Activated CD4-positive, CD25-positive, alpha-beta regulatory T cell (primary cell): ENCODE measurements around the gene PARD3.
"Not testable (repeated sequence)": the region's sequence is repeated elsewhere in the genome, so short reads cannot be mapped to it uniquely, and the experiment has no call there.

Experiments used
- DNase-seq, 4 experiments: peaks; one replicate each; lab custom pipeline; 2025; lab: John Stamatoyannopoulos, UW

Gene PARD3

DNA sequence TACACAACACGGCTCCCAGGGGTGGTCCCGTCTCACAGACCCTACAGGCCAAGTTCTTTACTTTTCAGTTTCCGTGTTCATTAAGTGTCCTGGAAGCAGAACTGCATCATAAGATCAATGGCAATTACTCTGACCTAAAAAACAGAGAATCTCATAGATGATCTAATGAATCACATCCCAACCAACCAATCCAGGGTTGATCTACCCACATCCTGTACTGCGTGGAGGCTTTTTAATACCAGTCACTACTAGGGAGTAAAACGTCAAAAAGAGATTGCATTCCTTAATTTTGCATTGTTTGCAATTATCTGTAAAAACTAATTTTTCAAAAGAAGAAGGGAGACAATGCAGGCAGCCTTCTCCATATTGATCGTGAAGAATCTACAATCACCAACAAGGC lies 72.6 kb downstream of the PARD3 start:
- no peak for DNase-seq

GRCh38 chr10:34741087-34741486 lies 74.0 kb downstream of the PARD3 start:
- DNase-seq: not testable (repeated sequence)

- no peak for DNase-seq
These were observed 74.8 kb downstream of the PARD3 start for GRCh38 chr10:34740321-34740720.

DNA sequence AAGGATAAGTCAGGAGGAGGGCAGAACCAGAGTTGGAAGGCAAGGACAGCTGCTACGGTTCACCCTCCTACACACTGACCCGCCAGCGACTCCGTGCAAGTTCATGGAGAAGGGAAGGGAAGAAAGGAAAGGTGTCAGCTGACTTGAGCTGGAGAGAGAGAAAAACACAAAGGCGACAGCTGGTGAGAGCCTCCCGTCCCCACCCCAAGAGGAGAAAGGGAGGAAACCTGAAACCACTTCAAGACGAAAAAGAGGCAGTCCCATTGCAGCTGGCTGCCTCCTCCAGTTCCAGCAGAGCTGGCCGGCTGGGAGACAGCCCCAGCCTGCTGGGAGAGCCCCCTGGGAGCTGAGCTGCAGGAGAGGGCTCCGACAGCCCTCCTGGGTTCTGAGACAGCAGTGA lies 75.2 kb downstream of the PARD3 start:
- DNase-seq: no peak

- no peak for DNase-seq
These were observed 77.3 kb downstream of the PARD3 start for GRCh38 chr10:34737772-34738169.

- no peak for DNase-seq
These were observed 77.9 kb downstream of the PARD3 start for GRCh38 chr10:34736976-34737771.

DNA sequence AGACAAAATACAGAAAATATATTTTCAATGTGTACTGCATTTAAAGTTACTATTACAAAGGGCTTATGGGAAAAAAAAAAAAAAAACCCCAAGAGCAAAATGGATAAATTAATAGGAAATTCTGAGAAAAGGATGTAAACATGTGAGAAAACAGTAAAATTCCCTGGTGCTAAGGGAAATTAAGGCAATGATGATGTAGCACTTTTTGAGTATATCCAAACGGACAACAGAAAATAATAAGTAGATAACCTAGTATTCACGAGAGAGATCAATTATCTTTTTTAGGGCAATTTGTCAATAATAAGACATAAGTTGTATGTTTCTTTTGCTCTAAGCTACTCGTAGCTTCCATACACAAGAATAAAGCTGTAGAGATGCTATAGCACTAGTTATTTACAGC lies 80.2 kb downstream of the PARD3 start:
- DNase-seq: no peak

DNA sequence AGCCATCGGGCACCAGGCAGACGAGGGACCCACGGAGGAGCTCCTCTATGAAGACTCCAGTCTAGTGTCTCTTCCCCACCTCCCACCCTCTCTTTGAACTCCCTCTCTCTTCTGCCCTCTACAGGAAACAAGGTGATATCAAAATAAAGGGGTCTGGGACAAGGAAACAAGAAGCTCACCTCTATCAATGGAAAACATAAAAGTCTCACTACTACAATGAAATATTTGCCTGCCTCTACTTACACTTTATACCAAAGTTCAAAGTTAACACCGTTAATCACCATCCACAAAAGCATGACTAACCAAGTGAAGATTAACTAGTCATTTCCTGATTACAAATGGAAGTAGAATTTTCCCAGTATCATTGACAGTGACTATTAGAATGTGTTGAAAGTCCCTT lies 82.2 kb downstream of the PARD3 start:
- no peak for DNase-seq

- DNase-seq: no peak
These were observed 83.0 kb downstream of the PARD3 start for GRCh38 chr10:34731885-34732701.

GRCh38 chr10:34731213-34731612 lies 83.9 kb downstream of the PARD3 start:
- DNase-seq: no peak

- DNase-seq: no peak
These were observed 84.4 kb downstream of the PARD3 start for GRCh38 chr10:34730726-34731125.

DNA sequence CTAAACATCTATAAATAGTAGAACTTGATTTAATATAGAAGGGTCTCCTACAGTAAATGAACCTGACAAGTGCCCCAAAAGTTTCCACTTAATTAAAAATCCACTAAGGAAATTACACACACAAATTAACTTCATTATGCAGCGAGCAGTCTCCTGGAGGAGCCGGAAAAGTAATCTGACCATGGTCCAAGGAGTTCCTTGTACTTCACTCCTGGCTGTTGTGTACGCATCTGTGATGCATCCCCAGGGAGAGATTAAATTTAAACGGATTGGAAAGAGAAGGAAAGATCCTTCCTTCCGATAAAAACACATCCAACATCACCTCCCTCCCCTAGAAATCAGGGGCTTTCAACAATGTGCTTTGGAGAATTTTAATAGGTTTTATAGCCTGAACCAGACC lies 85.5 kb downstream of the PARD3 start:
- no peak for DNase-seq

DNA sequence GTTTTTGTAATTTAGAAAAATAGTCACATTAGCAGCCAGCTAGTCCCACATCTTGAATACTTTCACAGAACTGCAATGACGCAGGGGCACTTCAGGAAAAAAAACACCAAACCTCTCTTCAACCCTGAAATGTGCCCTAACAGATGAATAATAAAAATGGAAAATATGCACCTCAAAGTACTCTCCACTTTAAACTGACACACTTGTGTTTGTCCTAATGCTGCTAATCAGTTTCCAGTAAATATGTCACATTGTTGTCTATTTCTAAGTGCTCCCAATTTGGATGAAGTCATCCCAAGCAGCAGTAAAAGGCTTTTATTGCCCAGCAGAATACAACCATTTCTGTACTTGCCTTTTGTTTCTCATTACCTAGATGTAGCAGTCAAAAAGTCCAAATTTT lies 86.7 kb downstream of the PARD3 start:
- no peak for DNase-seq

DNA sequence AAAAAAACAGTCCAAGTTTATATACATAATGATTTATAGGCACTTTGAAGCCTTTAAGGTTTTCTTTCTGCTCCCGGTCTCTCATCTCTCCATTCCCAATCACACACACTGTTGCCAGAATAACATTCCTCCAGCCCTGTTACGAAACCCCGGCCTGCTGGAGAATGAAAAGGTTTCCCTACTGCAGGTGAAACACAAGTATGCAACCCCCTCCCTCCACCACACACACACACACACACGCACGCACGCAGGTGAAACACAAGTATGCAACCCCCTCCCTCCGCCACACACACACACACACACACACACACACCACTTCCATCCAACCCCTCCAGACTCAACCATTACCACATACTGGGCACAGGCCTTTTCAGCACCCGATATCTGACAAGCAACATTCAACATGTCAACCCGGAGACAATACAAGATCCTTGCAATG lies 87.5 kb downstream of the PARD3 start:
- no peak for DNase-seq

DNA sequence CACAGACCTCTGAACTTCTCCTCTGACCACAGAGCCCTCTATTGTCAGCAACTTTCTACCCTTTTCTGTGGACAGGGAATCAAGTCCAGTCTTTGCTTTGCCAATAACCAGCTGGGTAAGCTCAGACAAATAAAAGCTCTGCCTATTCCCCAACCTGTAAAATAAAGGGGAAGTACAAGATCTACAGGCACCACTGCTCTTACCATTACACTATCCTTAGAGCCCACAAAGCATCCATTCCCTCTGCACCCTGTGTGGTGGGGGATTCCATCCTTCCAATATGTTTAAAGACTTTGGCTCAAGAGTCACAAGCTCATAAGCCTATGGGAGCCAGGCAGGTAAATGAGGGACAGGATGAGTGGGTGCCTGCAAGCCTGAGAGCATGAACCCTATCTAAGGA lies 88.2 kb downstream of the PARD3 start:
- no peak for DNase-seq

- DNase-seq: no peak
These were observed 91.3 kb downstream of the PARD3 start for GRCh38 chr10:34723750-34724149.

GRCh38 chr10:34722404-34722803 lies 92.7 kb downstream of the PARD3 start:
- DNase-seq: no peak

- no peak for DNase-seq
These were observed 93.8 kb downstream of the PARD3 start for GRCh38 chr10:34721208-34721840.

GRCh38 chr10:34719746-34720145 lies 95.3 kb downstream of the PARD3 start:
- no peak for DNase-seq

- DNase-seq: no peak
These were observed 95.8 kb downstream of the PARD3 start for GRCh38 chr10:34719328-34719727.

- no peak for DNase-seq
These were observed 97.7 kb downstream of the PARD3 start for GRCh38 chr10:34717429-34717828.

- DNase-seq: no peak
These were observed 98.1 kb downstream of the PARD3 start for GRCh38 chr10:34716958-34717357.

- no peak for DNase-seq
These were observed 98.9 kb downstream of the PARD3 start for GRCh38 chr10:34716234-34716633.
